CD4-positive, alpha-beta T cell (primary cell): ENCODE measurements around the gene TSEN2. TPM values are rescaled to one million over a fixed set of nuclear protein-coding genes. Genes with fewer than 3 reads are reported as not detected.

ENCODE experiments used
- ATAC-seq: fragments of 200-7000 bp; cut with Tn5 transposase; one replicate; pipeline ENCODE4 v1.10.0; 2022; ENCODE audit warnings: mild to moderate bottlenecking; ENCODE audit not compliant: poor library complexity
- CTCF ChIA-PET: fragments of 350-600 bp; sonication (Branson Sonifier 250); formaldehyde crosslinking; loops from one replicate; lab custom pipeline; 2021; ENCODE audit warnings: antibody characterized with exemption, inconsistent platforms; lab: Charles Lee
- POLR2A ChIA-PET: fragments of 350-600 bp; sonication (Branson Sonifier 250); formaldehyde crosslinking; loops from one replicate; lab custom pipeline; 2021; ENCODE audit warnings: antibody characterized with exemption, inconsistent platforms; lab: Charles Lee
- DNase-seq, 14 experiments: peaks; one replicate each; pipeline ENCODE4 v3.0.0-alpha.2; 2013 to 2020; ENCODE audit warnings: mixed read lengths in 2 of 14
- H3K27ac ChIP-seq, 2 donors: one replicate each; pipeline versions ENCODE4 v1.5.1 to v1.7.0; 2013; ENCODE audit warnings: low read length in 2 of 2, low read depth in 1 of 2, mild to moderate bottlenecking in 1 of 2
- H3K27me3 ChIP-seq, 2 experiments: 1 replicate in 1 of 2; 2 replicates in 1 of 2; pipeline versions ENCODE4 v1.6.1 to v1.7.0; 2013; ENCODE audit warnings: low read length in 2 of 2, control low read depth in 1 of 2, mild to moderate bottlenecking in 1 of 2, moderate library complexity in 1 of 2; ENCODE audit not compliant: insufficient read depth in 2 of 2, control insufficient read depth in 1 of 2
- H3K36me3 ChIP-seq: one replicate; pipeline ENCODE4 v1.6.1; 2013; ENCODE audit warnings: low read length, control low read depth; ENCODE audit not compliant: insufficient read depth
- H3K4me1 ChIP-seq: one replicate; pipeline ENCODE4 v1.6.1; 2013; ENCODE audit warnings: low read length, control low read depth; ENCODE audit not compliant: insufficient read depth
- H3K4me3 ChIP-seq: one replicate; pipeline ENCODE4 v1.5.1; 2013; ENCODE audit warnings: mild to moderate bottlenecking, low read length, moderate library complexity
- H3K9me3 ChIP-seq, 2 experiments: 1 replicate in 1 of 2; 2 replicates in 1 of 2; pipeline versions ENCODE4 v1.6.1 to v1.7.0; 2013; ENCODE audit warnings: low read length in 2 of 2, mild to moderate bottlenecking in 2 of 2, control low read depth in 1 of 2, moderate library complexity in 1 of 2; ENCODE audit not compliant: control insufficient read depth in 1 of 2, insufficient read depth in 1 of 2
- H3K27ac Mint-ChIP-seq: one replicate; pipeline ENCODE4 v1.8.0; 2020; ENCODE audit warnings: mixed read lengths
- H3K27me3 Mint-ChIP-seq: one replicate; pipeline ENCODE4 v1.8.0; 2021; ENCODE audit warnings: mixed read lengths
- H3K36me3 Mint-ChIP-seq: one replicate; pipeline ENCODE4 v1.8.0; 2021; ENCODE audit warnings: low read depth, mixed read lengths
- H3K4me1 Mint-ChIP-seq: one replicate; pipeline ENCODE4 v1.8.0; 2021; ENCODE audit warnings: low read depth, mixed read lengths
- H3K4me3 Mint-ChIP-seq: one replicate; pipeline ENCODE4 v1.8.0; 2020; ENCODE audit warnings: mild to moderate bottlenecking, mixed read lengths
- H3K9me3 Mint-ChIP-seq: one replicate; pipeline ENCODE4 v1.8.0; 2020; ENCODE audit warnings: mixed read lengths
- intact Hi-C, 2 experiments: fragments of 100-400 bp; cut with DNase I in 1 of 2; cut with micrococcal nuclease in 1 of 2; formaldehyde crosslinking; loops; one replicate each; pipeline versions ENCODE4 v1.15.1 to v1.9.0; 2023 to 2025; cut with DNase I, micrococcal nuclease
- total RNA-seq, 174 experiments: library from RNA in 2 of 174; stranded (reverse) in 2 of 174; gene quantifications; one replicate each; pipeline ENCODE4 v1.2.3 and lab custom pipeline; 2021 to 2026
- TF ChIP-seq, protein P1 (sequence below): fragments of 200-600 bp; IDR thresholded peaks from one replicate; pipeline ENCODE4 v1.8.0; 2022; ENCODE audit warnings: antibody characterized with exemption, mild to moderate bottlenecking

TSEN2 gene
- total RNA-seq, 2 experiments from 2014 or later = 8.0 to 8.2 TPM

DNA sequence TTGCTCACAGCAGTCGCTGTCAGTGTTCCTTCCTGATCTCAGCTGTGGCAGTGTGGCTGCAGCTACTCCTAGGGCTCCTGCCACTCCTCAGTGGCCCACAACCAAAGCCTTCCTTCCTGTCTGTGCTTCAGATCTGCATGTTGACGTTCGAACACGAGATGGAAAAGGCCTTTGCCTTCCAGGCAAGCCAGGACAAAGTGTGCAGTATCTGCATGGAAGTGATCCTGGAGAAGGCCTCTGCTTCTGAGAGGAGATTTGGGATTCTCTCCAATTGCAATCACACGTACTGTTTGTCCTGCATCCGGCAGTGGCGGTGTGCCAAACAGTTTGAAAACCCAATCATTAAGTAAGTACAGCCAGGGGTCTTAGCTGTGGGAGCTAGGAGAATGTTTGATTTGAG, 90.4 kb downstream of the TSEN2 start:
- POLR2A ChIA-PET = no interaction called here
- Mint-ChIP-seq H3K4me1 (no peaks in the 10 kb centered on the region), H3K27ac (no peak overlapping the region), H3K4me3 (no peak overlapping the region), H3K36me3 (peaks cover 98% of the 10 kb centered on the region), H3K27me3 (no peaks in the 10 kb centered on the region), H3K9me3 (peaks cover 3% of the 10 kb centered on the region)
- no peak for DNase-seq
- Histone ChIP-seq H3K27ac (no peak overlapping the region), H3K27me3 (no peaks in the 10 kb centered on the region), H3K4me3 (no peak overlapping the region), H3K4me1 (no peaks in the 10 kb centered on the region), H3K36me3 (peaks cover 88% of the 10 kb centered on the region), H3K9me3 (peaks cover 0 to 15% of the 10 kb centered on the region in 2 experiments)
- ATAC-seq = no peak
- CTCF ChIA-PET = no interaction called here
- intact Hi-C loops = no loop called here
- TF ChIP-seq, protein P1, sequence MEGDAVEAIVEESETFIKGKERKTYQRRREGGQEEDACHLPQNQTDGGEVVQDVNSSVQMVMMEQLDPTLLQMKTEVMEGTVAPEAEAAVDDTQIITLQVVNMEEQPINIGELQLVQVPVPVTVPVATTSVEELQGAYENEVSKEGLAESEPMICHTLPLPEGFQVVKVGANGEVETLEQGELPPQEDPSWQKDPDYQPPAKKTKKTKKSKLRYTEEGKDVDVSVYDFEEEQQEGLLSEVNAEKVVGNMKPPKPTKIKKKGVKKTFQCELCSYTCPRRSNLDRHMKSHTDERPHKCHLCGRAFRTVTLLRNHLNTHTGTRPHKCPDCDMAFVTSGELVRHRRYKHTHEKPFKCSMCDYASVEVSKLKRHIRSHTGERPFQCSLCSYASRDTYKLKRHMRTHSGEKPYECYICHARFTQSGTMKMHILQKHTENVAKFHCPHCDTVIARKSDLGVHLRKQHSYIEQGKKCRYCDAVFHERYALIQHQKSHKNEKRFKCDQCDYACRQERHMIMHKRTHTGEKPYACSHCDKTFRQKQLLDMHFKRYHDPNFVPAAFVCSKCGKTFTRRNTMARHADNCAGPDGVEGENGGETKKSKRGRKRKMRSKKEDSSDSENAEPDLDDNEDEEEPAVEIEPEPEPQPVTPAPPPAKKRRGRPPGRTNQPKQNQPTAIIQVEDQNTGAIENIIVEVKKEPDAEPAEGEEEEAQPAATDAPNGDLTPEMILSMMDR = no peak

DNA sequence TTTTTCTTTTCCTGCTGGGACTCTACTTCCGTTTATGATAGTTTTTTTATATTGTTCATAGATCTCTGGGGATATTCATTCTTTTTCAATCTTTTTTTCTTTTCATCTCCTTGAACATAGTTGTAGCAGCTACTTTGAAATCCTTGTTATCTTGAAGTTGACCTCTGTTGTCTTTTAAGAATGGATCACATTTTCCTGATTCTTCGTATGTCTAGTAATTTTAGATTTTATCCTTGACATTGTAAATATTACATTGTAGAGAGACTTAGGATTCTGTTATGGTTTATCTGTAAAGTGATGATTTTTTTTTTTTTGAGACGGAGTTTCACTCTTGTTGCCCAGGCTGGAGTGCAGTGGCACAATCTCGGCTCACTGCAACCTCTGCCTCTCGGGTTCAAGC, 93.1 kb downstream of the TSEN2 start:
- intact Hi-C loops = no loop called here
- ChIA-PET POLR2A (no interaction called here), CTCF (no interaction called here)
- Mint-ChIP-seq H3K27ac (no peak overlapping the region), H3K4me1 (no peaks in the 10 kb centered on the region), H3K36me3 (peaks cover 96% of the 10 kb centered on the region), H3K9me3 (peaks cover 3% of the 10 kb centered on the region), H3K4me3 (no peak overlapping the region), H3K27me3 (no peaks in the 10 kb centered on the region)
- no peak for ATAC-seq
- H3K27me3 ChIP-seq = no peaks in the 10 kb centered on the region
- peaks cover 85% of the 10 kb centered on the region for H3K36me3 ChIP-seq
- H3K4me1 ChIP-seq = no peaks in the 10 kb centered on the region
- TF ChIP-seq, protein P1 = no peak
- H3K27ac ChIP-seq = no peak overlapping the region
- H3K4me3 ChIP-seq = no peak overlapping the region
- H3K9me3 ChIP-seq = peaks cover 0 to 15% of the 10 kb centered on the region in 2 experiments
- DNase-seq = no peak

DNA sequence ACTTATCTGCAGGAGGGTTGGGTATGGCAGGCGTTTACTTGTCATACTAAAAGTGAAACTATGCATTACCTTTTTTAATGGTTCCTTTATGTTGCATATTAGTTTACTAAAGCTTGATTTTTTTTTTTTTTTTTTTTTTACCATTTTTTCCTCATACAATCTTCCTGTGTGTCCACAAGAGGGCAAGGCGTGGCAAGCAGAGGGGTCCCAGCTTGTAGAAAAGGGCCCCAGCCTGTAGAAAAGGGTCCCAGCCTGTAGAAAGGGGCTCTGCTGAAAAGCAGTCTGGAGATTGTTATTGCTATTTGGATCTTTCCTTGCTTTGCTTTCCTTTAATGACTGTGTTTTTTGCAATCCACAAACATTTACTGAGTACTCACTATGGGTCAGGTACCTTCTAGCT, 94.5 kb downstream of the TSEN2 start:
- Histone ChIP-seq H3K4me1 (no peaks in the 10 kb centered on the region), H3K27me3 (no peaks in the 10 kb centered on the region), H3K4me3 (no peak overlapping the region), H3K9me3 (peaks cover 0 to 15% of the 10 kb centered on the region in 2 experiments), H3K36me3 (peaks cover 87% of the 10 kb centered on the region), H3K27ac (no peak overlapping the region)
- Mint-ChIP-seq H3K9me3 (peaks cover 3% of the 10 kb centered on the region), H3K36me3 (peaks cover 93% of the 10 kb centered on the region), H3K4me3 (no peak overlapping the region), H3K27ac (peak overlapping the region; percentile 49), H3K27me3 (no peaks in the 10 kb centered on the region), H3K4me1 (no peaks in the 10 kb centered on the region)
- TF ChIP-seq, protein P1 = no peak
- intact Hi-C loops = no loop called here
- DNase-seq (no peak), ATAC-seq (no peak)
- ChIA-PET CTCF (interaction anchor here (0.6 to 1.9 kb wide), 3 partner anchors 8 to 74 kb away, joined by 3 to 6 read pairs (median 4); no protein-coding TSS in a partner anchor), POLR2A (interaction anchor here (0.7 to 1.0 kb wide), 3 partner anchors 18 to 22 kb away, joined by 3 read pairs; partner anchors contain the start of gene MKRN2)
